ENCODE results near the gene RIMBP2.

RIMBP2 gene

DNA sequence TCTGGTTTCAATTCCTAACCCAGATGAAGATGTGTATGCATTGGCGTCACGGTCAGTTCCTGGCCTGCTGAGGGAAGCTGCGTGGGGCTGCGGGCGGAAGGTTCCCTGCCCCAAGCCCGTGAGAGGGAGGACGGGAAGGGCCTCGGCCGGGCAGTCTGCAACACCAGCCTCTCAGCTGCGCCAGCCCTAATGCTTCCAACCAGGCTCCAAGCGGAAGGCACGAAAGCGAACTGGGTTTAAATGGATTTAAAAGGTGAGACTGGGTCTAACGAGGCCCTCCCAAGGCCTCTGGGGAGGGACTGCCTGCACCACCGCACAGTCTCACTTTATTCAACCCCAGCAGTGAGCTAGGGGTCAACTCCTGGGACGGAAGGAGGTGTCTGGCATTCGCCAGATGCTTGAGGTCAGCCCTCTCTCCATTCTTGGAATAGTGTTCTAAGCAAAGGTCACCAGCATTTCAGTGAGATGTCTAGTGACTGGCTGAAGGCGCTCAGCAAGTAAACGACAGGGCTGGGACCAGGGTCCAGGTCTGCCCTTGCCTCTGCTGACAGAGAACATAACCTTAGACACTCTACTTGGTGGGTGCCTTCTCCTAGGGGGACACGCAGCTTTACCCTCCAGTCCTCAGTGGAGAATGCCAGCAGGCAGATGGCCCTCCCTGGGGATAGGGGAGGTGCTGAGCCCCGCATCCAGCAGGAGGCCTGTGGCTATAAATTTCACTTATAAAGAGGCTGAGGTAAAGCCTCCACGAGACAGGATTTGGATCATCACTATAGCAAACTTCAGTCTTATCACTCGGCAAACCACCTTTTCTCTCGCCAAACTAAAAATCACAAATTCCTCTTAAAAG, 286.2 kb downstream of the RIMBP2 start (continued):
- TF ChIP-seq, protein P1, sequence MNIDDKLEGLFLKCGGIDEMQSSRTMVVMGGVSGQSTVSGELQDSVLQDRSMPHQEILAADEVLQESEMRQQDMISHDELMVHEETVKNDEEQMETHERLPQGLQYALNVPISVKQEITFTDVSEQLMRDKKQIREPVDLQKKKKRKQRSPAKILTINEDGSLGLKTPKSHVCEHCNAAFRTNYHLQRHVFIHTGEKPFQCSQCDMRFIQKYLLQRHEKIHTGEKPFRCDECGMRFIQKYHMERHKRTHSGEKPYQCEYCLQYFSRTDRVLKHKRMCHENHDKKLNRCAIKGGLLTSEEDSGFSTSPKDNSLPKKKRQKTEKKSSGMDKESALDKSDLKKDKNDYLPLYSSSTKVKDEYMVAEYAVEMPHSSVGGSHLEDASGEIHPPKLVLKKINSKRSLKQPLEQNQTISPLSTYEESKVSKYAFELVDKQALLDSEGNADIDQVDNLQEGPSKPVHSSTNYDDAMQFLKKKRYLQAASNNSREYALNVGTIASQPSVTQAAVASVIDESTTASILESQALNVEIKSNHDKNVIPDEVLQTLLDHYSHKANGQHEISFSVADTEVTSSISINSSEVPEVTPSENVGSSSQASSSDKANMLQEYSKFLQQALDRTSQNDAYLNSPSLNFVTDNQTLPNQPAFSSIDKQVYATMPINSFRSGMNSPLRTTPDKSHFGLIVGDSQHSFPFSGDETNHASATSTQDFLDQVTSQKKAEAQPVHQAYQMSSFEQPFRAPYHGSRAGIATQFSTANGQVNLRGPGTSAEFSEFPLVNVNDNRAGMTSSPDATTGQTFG (tag by site-specific recombination; IDR thresholded peaks at IDR 0.05; ENCODE audit: borderline replicate concordance), result no peak
- TF ChIP-seq ZBTB10 (tag by site-specific recombination; IDR thresholded peaks at IDR 0.05) (no peak), ZBTB7A (tag by site-specific recombination; IDR thresholded peaks at IDR 0.05; ENCODE audit: low read depth) (no peak), ZNF449 (tag by site-specific recombination; IDR thresholded peaks at IDR 0.05) (no peak), WT1 (tag by site-specific recombination; IDR thresholded peaks at IDR 0.05) (no peak), YY2 (tag by site-specific recombination; IDR thresholded peaks at IDR 0.05) (no peak)
- TF ChIP-seq, protein P2, sequence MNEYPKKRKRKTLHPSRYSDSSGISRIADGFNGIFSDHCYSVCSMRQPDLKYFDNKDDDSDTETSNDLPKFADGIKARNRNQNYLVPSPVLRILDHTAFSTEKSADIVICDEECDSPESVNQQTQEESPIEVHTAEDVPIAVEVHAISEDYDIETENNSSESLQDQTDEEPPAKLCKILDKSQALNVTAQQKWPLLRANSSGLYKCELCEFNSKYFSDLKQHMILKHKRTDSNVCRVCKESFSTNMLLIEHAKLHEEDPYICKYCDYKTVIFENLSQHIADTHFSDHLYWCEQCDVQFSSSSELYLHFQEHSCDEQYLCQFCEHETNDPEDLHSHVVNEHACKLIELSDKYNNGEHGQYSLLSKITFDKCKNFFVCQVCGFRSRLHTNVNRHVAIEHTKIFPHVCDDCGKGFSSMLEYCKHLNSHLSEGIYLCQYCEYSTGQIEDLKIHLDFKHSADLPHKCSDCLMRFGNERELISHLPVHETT (tag by site-specific recombination; IDR thresholded peaks at IDR 0.05), result no peak

GRCh38 chr12:130428116-130428515, 288.0 kb downstream of the RIMBP2 start:
- no peak for TF ChIP-seq ZNF549 (tag by site-specific recombination; IDR thresholded peaks at IDR 0.05)
- TF ChIP-seq, protein P3, sequence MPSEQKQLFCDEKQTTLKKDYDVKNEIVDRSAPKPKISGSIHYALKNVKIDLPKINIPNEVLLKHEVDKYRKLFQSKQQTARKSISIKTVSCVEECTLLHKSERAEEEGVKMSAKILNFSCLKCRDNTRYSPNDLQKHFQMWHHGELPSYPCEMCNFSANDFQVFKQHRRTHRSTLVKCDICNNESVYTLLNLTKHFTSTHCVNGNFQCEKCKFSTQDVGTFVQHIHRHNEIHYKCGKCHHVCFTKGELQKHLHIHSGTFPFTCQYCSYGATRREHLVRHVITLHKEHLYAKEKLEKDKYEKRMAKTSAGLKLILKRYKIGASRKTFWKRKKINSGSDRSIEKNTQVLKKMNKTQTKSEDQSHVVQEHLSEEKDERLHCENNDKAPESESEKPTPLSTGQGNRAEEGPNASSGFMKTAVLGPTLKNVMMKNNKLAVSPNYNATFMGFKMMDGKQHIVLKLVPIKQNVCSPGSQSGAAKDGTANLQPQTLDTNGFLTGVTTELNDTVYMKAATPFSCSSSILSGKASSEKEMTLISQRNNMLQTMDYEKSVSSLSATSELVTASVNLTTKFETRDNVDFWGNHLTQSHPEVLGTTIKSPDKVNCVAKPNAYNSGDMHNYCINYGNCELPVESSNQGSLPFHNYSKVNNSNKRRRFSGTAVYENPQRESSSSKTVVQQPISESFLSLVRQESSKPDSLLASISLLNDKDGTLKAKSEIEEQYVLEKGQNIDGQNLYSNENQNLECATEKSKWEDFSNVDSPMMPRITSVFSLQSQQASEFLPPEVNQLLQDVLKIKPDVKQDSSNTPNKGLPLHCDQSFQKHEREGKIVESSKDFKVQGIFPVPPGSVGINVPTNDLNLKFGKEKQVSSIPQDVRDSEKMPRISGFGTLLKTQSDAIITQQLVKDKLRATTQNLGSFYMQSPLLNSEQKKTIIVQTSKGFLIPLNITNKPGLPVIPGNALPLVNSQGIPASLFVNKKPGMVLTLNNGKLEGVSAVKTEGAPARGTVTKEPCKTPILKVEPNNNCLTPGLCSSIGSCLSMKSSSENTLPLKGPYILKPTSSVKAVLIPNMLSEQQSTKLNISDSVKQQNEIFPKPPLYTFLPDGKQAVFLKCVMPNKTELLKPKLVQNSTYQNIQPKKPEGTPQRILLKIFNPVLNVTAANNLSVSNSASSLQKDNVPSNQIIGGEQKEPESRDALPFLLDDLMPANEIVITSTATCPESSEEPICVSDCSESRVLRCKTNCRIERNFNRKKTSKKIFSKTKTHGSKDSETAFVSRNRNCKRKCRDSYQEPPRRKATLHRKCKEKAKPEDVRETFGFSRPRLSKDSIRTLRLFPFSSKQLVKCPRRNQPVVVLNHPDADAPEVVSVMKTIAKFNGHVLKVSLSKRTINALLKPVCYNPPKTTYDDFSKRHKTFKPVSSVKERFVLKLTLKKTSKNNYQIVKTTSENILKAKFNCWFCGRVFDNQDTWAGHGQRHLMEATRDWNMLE (tag by site-specific recombination; conservative IDR thresholded peaks at IDR 0.05; ENCODE audit: low read depth), result no peak
- no peak for TF ChIP-seq ZNF239 (tag by site-specific recombination; IDR thresholded peaks at IDR 0.05)
- TF ChIP-seq ZNF169 (tag by site-specific recombination; IDR thresholded peaks at IDR 0.05), result no peak
- TF ChIP-seq EGR2 (tag by site-specific recombination; IDR thresholded peaks at IDR 0.05; ENCODE audit: low read depth), result no peak
- TF ChIP-seq ZNF529 (tag by site-specific recombination; IDR thresholded peaks at IDR 0.05; ENCODE audit: insufficient replicate concordance), result no peak
- TF ChIP-seq ZNF768 (tag by site-specific recombination; IDR thresholded peaks at IDR 0.05), result no peak
- no peak for TF ChIP-seq ZNF354C (tag by site-specific recombination; IDR thresholded peaks at IDR 0.05; ENCODE audit: borderline replicate concordance, low read depth)
- TF ChIP-seq ZFP37 (tag by site-specific recombination; IDR thresholded peaks at IDR 0.05), result no peak
- no peak for TF ChIP-seq ZNF513 (tag by site-specific recombination; IDR thresholded peaks at IDR 0.05)
- no peak for TF ChIP-seq TCF7L2 (IDR thresholded peaks at IDR 0.05; ENCODE audit: borderline replicate concordance, low read depth, low read length)
- no peak for TF ChIP-seq ZNF121 (tag by site-specific recombination; IDR thresholded peaks at IDR 0.05)
- no peak for TF ChIP-seq ZNF19 (tag by site-specific recombination; IDR thresholded peaks at IDR 0.05; ENCODE audit: low read depth)
- no peak for TF ChIP-seq ZIC2 (tag by site-specific recombination; IDR thresholded peaks at IDR 0.05)
- H3K4me3 ChIP-seq (ENCODE audit: low read depth, low read length), result no peak overlapping the region
- CTCF ChIA-PET, result no interaction called here
- no peak overlapping the region for H3K27ac ChIP-seq (ENCODE audit: extremely low read depth, low read depth, low read length)
- H3K4me1 ChIP-seq (ENCODE audit: control insufficient read depth, insufficient read depth, low read length), result no peaks in the 10 kb centered on the region
- H3K36me3 ChIP-seq (ENCODE audit: control insufficient read depth in 2 of 2, insufficient read depth in 1 of 2, low read length in 2 of 2), result no peaks in the 10 kb centered on the region
- H3K9me3 ChIP-seq (ENCODE audit: control insufficient read depth, insufficient read depth, low read depth, low read length), result no peaks in the 10 kb centered on the region
- POLR2A ChIA-PET, result no interaction called here

All from HEK293 (cell line).